ENCODE results near the gene NCBP3.

The NCBP3 gene

GRCh38 chr17:3782751-3783150, 63.3 kb downstream of the NCBP3 start:
- DNase-seq = no peak

DNA sequence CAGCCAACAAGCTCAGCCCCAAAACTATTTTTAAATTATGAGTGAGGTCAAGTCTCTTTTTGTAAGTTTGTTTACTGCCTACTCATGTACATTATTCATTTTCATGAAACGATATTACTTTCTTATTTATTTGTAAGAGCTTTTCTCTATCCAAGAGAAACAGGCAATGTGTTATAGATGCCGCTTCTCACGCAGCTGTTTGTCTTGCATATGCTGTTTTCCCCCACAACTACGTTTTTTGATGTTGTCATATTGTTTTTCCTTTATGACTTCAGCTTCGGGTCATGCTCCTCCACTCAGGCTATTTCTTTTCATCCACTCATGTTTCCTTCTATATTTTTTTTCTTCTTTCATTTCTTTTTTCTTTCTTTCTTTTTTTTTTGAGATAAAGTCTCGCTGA, 65.1 kb downstream of the NCBP3 start:
- no peak for DNase-seq

DNA sequence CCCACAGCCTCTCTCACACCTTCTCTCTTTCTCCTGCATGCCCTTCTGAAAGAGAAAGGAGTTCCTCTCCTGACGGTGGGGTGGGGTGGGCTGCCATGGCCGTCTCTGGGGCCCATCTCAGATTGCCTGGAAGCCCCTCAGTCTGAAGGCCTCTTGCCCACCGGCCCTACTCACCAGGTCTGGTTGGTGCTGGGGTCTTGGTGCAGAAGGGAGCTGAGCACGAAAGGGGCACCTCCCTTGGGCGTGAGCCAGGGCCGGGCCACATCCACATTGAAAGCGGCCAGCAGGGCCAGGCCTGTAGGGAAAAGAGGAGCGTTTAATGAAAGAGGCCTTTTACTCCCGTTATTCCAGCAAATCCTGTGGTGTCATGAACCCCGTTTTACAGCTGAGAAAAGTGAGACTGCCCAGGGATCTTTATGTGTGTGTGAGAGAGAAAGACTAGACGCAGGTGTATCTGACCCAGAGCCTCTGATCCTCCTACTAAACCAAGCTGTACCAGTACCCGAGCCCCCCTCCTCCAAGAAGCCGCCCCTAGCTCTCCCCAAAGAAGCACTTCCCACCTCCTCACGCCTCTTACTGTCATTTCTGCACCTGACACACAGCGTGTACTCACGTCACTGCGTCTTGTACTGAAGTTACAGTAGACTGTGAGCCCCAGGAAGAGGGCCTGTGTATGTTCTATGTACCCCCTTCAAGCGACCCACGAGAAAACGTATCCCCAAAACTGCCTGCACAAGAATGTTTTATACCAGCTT, 68.5 kb downstream of the NCBP3 start:
- no peak for DNase-seq

DNA sequence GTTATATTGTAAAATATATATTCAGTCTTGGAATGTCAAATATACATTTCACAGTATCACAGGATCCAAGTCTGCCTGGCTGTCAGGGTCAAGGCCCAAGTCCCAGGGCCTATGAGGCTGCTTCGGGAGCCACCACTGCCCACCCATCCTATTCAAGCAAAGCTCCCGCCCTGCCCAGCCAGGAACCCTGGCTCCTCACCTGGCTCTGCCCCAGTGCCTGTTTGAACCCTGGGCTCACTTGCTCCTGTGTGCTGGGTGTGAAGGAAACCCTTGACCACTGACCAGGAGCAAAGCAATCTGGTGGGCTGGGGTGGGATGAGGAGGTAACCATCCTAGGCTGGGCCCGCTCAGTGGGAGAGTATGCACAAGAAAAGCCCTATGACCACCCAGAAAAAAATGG, 72.1 kb downstream of the NCBP3 start:
- no peak for DNase-seq

- DNase-seq = no peak
Measured at GRCh38 chr17:3773511-3773910, 72.5 kb downstream of the NCBP3 start.

DNA sequence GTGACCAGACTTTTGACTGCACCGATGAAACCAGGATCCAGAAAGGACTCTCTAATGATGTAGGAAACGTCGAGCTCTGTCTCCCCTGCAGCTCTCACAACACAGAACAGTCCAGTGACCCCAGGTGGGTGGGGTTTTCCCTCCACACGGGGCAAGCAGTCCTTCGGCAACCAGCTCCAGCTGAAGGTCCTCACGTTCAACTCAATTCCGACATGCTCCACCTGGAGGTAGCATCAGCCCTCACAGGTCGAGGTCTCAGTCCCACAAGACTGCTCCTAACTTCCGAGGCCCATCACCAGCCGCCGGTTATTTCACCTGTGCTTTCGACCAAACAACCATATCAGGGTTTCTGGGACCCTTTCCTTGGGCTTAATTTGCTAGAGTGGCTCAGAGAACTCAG, 73.3 kb downstream of the NCBP3 start:
- no peak for DNase-seq

DNA sequence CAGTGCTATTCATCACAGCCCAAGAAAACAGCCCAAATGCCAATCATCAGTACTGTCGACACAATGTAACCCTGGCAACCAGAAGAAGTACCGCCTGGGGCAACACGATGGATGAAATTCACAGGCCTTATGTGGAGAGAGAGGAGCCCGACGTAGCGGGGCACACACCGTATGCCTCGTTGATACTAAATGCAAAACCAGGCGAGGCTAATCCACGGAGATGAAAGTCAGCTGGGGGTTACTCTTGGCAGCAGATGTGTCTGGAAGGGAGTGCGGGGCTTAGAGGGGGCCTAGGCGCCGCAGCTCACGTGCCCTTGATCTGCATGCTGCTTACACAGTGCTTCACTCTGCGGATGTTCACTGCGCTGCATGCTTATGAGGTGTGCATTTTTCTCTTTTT, 74.9 kb downstream of the NCBP3 start:
- DNase-seq = peak; percentile 94

GRCh38 chr17:3770466-3770865, 75.6 kb downstream of the NCBP3 start:
- no peak for DNase-seq

GRCh38 chr17:3768769-3769168, 77.3 kb downstream of the NCBP3 start:
- no peak for DNase-seq

DNA sequence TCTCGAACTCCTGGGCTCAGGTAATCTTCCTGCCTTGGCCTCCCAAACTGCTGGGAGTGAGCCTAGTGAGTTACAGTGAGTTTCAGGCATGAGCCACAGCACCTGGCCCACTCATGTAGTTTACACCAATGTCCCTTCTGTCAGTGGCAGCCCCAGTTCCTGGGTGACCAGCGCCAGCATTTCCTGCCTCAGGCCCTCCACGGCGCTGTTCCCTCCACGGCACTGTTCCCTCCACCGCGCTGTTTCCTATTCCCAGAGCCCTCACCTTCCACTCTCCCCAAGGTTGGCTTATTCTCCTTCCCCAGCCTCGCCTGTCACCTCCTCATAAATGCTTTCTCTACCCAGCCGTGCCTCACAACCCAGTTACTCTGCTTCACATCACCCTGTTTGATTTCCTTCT, 77.7 kb downstream of the NCBP3 start:
- no peak for DNase-seq

DNA sequence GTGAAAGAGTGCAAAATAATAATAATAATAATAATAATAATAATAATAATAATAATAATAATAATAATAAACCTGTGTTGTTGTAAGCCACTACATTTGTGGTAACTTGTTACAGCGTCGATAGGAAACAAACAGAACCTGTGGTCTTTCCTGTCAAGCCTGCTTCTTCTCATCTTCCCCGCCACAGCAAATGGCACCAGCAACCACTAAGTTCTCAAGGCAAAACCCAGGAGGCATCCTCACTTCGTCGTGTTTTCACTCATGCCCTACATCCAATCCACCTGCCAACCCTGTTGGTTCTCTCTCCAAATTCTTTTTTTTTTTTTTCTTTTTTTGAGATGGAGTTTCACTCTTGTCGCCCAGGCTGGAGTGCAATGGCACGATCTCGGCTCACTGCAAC, 79.3 kb downstream of the NCBP3 start:
- DNase-seq = no peak

DNA sequence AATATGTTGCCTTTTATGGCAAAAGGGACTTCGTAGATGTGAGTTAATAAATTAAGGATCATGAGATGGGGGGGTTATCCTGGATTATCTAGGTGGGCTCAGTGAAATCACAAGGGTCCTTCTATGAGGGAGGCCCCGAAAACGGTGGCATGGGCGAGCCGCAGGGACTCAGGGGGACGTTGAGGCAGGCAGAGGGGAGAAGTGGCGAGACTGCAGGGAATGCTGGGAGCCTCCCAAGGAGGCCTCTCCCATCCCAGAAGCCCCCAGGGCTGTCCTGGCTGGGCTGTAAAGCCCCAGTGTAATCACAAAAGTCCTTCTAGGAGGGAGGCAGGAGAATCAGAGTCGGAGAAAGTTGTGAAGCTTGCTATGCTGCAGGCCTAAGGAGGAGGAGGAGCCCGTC, 80.1 kb downstream of the NCBP3 start:
- DNase-seq = no peak

GRCh38 chr17:3763777-3764170, 82.3 kb downstream of the NCBP3 start:
- DNase-seq = no peak

GRCh38 chr17:3762922-3763776, 82.9 kb downstream of the NCBP3 start:
- DNase-seq = no peak

DNA sequence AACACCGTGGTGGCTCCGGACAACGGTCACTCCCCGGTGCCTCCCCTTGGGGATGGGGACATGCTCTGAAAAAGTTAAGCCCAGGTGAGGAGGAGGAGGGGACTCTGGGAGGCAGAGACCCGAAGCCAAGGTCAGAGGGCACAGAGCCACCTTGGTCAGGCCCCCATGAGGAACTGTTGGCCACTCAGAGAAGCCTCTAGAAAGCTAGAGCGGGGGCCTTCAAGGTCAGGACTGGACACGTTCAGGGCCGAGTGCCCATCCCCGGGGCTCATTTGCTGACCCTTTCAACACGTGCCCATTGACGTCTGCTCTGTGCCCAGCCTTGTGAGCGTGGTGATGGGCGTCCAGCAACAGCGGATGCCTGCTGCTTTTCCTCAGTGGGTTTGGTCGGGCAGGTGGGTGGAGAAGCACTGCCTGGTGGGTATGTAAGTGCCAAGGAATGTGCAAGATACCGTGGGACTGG, 84.1 kb downstream of the NCBP3 start:
- DNase-seq = no peak

DNA sequence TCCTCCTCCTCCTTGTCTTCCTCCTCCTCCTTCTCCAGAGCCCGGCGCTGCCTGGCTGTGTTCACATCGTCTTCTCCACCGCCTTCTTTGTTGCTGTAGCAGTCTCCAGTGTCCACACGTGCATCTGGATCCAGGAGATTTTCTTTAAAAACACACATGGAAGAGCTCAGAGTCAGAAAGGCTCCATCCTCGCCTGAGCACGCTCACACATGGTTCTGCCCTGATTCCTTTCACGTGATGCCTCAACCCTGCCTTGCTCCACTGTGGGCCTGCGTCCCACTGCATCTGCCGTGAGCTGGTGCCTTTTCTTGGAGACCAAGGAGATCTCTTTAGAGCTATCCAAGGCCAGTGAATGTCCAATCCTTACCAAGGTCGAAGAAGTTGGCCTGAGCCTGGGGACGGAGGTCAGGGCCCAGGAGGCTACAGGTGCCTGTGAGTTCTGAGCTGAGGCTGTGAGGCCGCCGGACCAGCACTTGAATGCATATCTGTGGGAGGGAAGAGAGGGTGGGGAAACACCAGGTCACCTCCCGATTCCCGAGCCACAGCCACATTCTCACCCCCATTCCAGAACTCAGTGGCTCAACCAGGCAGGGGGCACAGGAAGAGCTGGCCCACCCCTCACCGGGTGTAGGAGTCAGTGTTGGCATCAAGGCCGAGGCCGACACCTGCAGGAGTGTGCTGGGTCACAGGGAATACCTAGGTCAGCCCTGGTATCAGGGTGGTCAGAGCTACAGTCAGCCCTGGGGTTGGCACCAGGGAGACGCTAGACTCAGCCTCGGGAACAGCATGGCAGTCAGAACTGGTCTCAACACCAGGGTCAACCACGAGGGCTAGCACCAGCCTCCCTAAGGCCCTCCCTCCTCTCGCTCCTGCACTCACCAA, 84.8 kb downstream of the NCBP3 start:
- DNase-seq = no peak

DNA sequence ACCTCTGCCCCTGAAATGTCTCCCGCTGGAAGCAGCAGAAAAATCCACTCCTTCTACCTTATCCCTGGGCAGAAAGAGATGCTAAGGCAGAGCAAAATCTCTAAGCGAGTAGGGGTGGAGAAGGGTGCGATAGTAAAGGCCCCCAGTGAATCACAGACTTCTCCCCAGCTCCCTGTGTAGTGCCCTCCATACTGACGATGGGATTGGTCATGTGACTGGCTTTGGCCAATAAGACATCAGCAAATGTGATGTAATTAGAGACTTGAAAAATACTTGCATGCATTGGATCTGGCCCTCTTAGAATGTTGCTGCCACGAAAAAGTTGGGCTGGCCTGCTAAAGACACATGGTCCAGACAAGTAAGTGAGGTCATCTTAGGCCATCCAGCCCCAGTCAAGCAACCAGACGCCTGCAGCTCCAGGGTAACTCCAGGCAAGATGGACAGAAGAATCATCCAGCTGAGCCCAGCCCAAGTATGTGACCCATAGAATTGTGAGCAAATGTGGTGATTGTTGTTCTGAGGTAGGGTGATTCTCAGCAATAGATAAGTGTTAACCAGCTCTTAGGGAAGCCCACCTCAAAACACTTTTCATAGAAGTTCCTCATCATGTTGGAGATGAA, 86.3 kb downstream of the NCBP3 start:
- no peak for DNase-seq

DNA sequence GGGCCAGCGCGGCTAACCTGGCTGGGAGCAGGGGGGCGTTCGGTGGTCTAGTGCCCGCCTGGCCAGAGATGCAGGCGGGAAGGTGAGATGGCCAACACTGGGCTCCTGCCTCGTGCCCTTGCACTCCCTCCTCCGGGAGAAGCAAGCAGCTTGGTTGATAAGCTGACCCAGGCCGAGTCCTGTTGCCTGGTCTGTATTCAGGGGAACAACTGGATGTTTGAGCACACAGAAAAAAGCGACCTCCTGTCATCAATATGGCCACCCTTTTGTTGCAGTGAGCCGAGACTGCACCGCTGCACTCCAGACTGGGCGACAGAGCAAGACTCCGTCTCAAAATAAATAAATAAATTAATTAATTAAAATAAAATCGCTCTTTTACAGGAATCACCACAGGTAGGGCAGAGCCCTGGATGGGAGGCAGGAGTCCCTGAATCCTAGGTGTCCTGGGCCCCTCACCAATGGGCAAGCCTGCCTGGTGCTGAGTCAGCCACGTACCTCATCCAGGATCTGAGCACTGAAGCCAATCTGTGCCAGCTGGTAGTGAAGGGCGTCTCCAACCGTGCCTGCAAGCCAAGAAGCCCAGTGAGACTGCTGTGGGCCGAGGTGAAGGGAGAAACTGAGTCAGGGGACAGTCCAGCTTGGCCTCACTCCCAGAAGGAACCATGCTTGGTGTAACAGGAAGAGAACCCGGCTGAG, 90.6 kb downstream of the NCBP3 start:
- DNase-seq = no peak

- DNase-seq = no peak
Measured at GRCh38 chr17:3754458-3755334, 91.3 kb downstream of the NCBP3 start.

DNA sequence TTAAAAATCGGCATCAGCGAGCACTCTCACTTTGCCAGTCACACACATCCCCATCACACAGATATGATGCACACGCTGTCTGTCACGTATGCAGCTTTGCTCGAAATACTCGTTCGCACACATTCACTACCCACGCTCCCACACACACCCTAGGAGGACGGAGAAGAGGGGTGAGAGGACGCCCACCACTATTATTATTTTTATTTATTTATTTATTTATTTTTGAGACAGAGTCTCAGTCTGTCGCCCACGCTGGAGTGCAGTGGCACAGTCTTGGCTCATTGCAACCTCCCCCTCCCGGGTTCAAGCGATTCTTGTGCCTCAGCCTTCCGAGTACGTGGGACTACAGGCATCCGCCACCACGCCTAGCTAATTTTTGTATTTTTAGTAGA, 92.0 kb downstream of the NCBP3 start:
- DNase-seq = no peak

DNA sequence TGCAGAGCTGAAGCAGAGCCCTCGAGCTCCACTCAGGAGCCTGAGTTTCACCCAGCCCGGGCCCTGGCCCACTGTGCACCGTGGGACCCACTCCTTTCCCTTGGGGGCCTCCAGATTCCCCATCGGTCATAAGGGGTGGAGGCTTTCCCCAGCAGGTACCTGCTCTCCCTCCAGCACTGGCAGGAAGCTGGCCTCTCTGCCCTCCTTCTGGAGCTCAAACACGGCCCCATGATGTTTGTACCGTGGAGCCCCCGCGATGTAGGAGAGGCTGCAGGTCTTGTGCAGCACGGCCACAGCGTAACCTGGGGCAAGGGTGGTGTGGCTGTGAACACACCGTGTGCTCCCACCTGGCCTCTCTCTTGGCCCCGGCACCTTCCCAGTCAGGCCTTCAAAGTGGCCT, 92.4 kb downstream of the NCBP3 start:
- DNase-seq = no peak
